ENCODE data around the gene TTLL7.
"Not testable (repeated sequence)": the region's sequence is repeated elsewhere in the genome, so short reads cannot be mapped to it uniquely, and the experiment has no call there.

DNA sequence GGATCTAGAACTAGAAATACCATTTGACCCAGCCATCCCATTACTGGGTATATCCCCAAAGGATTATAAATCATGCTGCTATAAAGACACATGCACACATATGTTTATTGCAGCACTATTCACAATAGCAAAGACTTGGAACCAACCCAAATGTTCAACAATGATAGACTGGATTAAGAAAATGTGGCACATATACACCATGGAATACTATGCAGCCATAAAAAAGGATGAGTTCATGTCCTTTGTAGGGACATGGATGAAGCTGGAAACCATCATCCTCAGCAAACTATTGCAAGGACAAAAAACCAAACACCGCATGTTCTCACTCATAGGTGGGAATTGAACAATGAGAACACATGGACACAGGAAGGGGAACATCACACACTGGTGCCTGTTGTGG is 82.8 kb downstream of the TTLL7 start:
- TF ChIP-seq, protein P1, sequence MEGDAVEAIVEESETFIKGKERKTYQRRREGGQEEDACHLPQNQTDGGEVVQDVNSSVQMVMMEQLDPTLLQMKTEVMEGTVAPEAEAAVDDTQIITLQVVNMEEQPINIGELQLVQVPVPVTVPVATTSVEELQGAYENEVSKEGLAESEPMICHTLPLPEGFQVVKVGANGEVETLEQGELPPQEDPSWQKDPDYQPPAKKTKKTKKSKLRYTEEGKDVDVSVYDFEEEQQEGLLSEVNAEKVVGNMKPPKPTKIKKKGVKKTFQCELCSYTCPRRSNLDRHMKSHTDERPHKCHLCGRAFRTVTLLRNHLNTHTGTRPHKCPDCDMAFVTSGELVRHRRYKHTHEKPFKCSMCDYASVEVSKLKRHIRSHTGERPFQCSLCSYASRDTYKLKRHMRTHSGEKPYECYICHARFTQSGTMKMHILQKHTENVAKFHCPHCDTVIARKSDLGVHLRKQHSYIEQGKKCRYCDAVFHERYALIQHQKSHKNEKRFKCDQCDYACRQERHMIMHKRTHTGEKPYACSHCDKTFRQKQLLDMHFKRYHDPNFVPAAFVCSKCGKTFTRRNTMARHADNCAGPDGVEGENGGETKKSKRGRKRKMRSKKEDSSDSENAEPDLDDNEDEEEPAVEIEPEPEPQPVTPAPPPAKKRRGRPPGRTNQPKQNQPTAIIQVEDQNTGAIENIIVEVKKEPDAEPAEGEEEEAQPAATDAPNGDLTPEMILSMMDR (IDR thresholded peaks at IDR 0.05 in 8 of 11, conservative IDR thresholded peaks at IDR 0.05 in 3 of 11) = not testable (repeated sequence)
- not testable (repeated sequence) for TF ChIP-seq POLR2A, POLR2AphosphoS5 (IDR thresholded peaks at IDR 0.05)
